ENCODE data around the gene OR52B4.
"Not testable (repeated sequence)": the region's sequence is repeated elsewhere in the genome, so short reads cannot be mapped to it uniquely, and the experiment has no call there.

OR52B4 gene

DNA sequence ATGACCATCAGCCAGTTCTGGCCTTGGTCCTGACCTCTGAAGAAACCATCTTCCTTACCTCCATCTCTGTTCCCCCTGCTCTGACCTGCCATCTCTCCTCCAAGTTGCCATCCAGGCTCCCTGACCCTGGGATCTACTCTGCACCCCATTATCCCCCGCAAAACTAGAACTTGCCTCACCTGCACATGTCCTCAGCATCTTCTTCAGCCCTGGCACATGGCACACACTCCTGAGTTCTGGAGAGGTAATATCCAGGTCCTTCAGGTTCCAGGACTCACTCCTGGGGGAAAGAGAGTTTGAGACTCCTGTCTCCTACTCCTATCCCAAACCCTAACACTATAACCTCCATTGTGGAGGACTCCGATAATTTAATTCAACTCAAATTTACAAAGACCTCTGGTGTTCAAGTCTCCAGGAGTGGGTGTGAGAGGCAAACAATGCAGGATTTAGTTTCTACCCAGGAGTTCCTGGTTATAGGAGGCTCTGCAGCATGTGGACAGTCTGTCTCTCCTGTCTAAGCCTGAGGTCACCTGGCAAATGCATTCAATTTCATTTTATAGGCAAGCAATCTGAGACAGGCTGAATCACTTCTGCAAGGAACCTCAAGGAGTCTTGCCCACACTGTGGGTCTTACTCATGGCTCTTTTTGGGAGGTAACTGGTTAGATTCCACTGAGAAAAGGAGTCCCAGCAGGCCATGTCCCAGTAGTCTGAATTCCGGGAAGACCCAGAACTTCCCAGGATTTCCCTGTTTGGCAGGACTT, 18.0 kb upstream of the OR52B4 start:
- no peak for DNase-seq (ENCODE audit: extremely low spot score)
- POLR2A ChIA-PET, result no interaction called here
- no peak for TF ChIP-seq CTCF (IDR thresholded peaks at IDR 0.05; ENCODE audit: control extremely low read depth, extremely low read depth, low read depth, missing control alignments)
- CTCF ChIA-PET, result interaction anchor here (1.4 kb wide), 1 partner anchor 12 kb away, joined by 5 read pairs; no protein-coding TSS in a partner anchor

- DNase-seq (ENCODE audit: extremely low spot score), result no peak
- CTCF ChIA-PET, result no interaction called here
- TF ChIP-seq CTCF (IDR thresholded peaks at IDR 0.05; ENCODE audit: control extremely low read depth, extremely low read depth, low read depth, missing control alignments), result no peak
- POLR2A ChIA-PET, result no interaction called here
Measured at GRCh38 chr11:4381901-4382300, 13.7 kb upstream of the OR52B4 start.

DNA sequence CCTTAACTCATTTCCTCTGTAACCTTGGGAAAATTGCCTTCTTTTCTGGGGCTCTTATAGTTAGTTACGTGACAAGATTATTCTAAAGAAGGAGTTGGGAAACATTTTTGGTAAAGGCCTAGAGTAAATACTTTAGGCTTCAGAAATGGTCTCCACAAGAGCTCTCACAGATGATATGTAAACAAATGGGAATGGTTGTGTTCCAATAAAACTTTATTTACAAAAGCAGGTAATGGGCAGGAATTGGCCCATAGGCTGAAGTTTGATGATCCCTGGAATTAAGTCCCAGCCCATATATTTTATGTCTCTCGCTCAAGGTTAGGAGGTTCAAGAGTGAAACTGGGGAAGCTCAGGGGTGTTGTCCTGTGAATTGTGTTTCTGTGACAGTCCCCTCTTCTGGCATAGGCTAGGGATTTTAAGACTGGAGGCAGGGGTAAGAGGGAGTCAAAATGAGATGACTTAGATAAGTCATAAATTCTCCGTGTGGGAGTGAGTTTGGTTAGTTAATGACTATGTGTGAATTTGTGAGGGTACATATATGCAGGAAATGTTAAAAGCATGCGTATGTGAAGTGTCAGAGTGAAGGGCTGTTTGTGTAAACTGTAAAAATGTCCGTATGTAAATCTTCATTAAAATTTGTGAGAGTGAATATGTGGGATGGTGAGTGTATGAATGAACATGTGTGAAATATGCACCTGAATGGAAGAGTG, 7.4 kb upstream of the OR52B4 start:
- TF ChIP-seq CTCF (IDR thresholded peaks at IDR 0.05; ENCODE audit: control extremely low read depth, extremely low read depth, low read depth, missing control alignments), result no peak
- DNase-seq (ENCODE audit: extremely low spot score), result no peak
- ChIA-PET POLR2A (no interaction called here), CTCF (interaction anchor here (1.5 kb wide), 1 partner anchor 38 kb away, joined by 3 read pairs; no protein-coding TSS in a partner anchor)

DNA sequence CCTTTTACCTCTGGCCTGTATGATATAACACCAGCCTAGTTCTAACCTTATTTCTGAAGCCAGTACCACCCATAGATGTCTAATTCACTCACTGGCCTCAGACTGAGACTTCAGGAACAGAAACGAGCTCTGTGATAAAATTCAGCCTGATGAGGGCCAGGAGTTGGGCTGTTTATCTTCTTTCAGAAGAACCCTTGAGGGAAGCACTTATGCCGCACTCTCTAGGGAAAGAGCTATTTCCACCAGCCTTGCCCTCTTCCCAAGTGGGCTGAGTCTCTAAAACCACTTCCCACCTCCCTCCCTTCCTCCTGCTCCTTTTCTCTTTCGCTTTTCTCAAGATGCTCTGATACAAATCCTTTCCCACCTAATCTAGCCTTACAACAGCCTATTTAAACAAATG, 2.0 kb upstream of the OR52B4 start:
- ChIA-PET CTCF (no interaction called here), POLR2A (no interaction called here)
- TF ChIP-seq CTCF (IDR thresholded peaks at IDR 0.05; ENCODE audit: control extremely low read depth, extremely low read depth, low read depth, missing control alignments), result no peak
- DNase-seq (ENCODE audit: extremely low spot score), result no peak

DNA sequence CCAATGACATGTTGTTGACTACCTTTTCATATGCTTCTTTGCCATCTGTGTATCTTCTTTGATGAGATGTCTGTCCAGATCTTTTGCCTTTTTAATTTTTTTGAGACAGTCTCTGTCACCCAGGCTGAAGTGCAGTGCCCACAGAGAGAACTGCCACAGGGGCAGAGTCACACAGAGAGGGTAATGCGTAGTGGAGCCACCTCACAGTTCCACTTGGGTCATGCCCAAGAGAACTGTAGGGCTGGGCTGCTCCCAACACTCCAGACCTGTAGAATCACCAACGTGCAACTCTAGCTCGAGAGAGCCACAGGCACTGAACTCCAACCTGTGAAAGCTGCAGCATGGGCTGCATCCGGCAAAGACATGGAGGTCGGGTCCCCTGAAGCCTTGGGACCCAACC, 20.0 kb downstream of the OR52B4 start:
- POLR2A ChIA-PET; CTCF ChIA-PET; DNase-seq (ENCODE audit: extremely low spot score): not testable (repeated sequence)

- DNase-seq (ENCODE audit: extremely low spot score); POLR2A ChIA-PET; CTCF ChIA-PET: not testable (repeated sequence)
Measured at GRCh38 chr11:4345366-4345765, 22.8 kb downstream of the OR52B4 start.

DNA sequence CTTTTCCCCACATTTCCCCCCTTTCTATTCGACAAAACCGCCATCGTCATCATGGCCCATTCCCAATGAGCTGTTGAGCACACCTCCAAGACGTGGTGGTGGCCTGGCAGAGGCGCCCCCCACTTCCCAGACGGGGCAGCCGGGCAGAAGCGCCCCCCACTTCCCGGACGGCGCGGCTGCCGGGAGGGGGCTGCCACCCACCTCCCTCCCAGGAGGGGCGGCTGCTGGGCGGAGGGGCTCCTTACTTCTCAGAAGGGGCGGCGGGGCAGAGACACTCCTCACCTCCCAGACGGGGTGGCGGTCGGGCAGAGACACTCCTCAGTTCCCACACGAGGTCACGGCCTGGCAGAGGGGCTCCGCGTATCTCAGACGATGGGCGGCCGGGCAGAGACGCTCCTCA, 33.8 kb downstream of the OR52B4 start:
- POLR2A ChIA-PET; DNase-seq (ENCODE audit: extremely low spot score); CTCF ChIA-PET: not testable (repeated sequence)
